Stimulated activated CD8-positive, alpha-beta memory T cell treated with anti-CD3 and anti-CD28 coated beads, Interleukin-15, amount 100 ng/mL, for 1 hour (primary cell): Measurements from ENCODE around the gene CARM1.
"Not testable (repeated sequence)": the region's sequence is repeated elsewhere in the genome, so short reads cannot be mapped to it uniquely, and the experiment has no call there.

Experiments used
- DNase-seq: peaks from one replicate; pipeline ENCODE4 v3.0.0-alpha.2; 2020; ENCODE audit warnings: low read depth

Gene CARM1

DNA sequence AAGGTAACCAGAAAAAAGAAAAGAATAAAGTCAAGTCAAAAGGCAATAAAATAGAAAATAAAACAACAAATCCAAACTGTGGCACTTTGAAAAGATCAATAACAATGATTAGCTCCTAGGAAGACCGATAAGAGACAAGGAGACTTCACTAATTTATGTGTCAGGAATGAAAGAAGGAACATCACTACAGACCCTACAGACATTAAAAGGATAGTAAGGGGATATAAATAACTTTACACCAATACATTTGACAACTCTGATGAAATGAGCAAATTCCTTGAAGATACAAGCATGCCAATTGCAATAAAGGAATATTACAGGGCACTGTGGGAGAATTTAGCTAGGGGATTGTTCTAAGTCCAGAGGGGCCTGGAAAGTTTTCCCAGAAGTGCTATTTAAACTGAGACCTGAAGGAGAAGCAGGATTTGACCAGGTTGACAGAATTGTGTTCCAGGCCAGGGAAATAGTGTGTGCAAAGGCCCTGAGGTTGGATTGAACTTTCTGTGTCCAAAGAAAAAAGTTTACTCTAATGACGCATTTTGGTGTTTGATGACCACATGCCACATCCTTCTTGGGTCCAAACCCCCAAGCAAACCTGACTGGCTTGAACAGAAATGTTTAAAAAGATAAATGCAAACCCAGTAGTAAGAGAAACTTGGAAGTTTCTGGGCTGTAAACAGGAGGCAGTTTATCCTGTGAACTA lies 24.7 kb upstream of the CARM1 start:
- no peak for DNase-seq

DNA sequence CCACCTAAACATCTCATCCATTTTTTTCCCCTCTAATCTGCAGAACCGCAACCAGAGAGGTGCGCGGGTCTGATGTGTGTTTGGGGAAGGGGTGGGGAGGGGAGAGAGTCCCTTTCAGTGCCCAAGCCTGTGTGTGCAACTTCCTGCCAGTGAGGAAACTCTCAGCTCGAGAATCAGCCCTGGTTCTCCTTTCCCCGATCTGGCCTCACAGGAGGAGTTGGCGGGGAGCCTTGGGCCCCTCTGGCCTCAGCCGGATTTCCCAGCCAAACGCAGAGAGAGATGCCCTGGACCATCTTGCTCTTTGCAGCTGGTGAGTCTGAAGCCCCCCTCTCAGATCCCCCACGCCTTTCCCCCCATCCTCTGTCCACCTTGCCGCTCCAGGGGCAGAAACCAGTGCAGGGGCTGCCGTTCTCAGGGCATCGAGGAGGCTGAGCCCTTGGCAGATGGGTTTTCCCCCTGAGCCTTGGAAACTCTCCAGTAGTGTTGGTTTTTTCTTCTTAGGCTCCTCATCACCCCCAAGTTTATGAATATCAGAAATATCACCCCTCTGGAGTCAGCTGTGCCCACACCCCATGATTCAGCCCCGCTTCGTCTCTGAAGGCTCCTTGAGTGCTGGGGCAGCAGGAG lies 23.0 kb upstream of the CARM1 start, which contains the start of gene C19orf38:
C19orf38 (plus strand) TSS at position 186 of the 627 bp plus-strand sequence; CDS start at position 280, 94 bp downstream.
- no peak for DNase-seq

DNA sequence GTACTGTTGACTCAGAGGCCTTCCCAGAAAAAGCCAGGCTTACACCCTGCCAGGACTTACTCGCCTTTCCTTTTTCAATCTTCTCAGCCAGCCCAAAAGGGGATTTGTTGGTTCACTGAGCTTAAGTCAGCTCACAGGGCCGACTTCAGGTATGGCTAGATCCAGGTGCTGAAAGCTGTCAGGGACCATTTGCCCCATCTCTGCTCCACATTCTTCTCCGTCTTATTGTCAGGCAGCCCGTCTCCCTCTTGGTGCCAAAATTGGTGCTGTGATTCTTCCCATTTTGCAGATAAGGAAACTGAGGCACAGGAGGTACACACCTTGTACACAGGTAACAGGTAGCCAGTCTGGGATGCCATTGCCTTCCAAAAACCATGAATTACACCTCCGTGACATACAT lies 20.7 kb upstream of the CARM1 start:
- no peak for DNase-seq

DNA sequence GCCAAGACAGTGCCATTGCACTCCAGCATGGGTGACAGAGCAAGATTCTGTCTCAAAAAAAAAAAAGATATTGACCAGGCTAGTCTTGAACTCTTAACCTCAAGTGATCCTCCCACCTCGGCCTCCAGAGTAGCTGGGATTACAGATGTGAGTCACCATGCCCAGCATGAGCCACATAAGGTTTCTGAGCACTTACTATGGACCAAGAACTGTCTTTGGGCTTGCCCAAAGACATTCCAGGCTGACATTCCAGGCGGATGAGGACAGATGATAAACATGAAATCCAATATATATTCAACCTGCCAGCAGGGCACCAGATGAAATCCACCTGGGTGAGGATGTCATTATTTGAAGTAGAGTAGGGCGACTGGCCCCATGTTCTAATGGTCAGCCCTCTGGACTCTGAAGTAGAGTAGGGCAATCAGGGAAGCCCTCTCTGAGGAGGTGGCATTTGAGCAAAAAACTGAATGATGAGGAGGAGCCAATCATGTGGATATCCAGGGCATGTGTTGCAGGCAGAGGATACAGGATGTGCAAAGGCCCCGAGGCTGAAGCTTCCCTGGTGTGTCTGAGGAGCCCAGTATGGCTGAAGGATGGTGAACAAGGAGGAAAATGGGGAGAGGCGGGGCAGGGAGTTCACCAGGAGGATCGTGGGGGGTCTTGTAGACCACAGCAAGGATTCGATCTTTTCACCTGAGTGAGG lies 19.1 kb upstream of the CARM1 start:
- DNase-seq = no peak

DNA sequence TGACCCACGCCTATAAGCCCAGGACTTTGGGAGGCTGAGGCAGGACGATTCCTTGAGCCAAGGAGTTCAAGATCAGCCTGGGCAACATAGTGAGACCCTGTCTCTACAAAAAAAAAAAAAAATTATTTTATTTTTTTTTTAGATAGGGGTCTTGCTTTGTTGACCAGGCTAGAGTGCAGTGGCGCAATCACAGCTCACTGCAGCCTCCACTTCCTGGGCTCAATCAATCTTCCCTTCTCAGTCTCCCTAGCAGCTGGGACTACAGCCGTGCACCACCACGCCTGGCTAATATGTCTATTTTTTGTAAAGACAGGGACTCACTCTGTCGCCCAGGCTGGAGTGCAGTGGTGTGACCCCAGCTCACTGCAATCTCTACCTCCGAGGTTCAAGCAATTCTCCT lies 18.4 kb upstream of the CARM1 start:
- DNase-seq = no peak

DNA sequence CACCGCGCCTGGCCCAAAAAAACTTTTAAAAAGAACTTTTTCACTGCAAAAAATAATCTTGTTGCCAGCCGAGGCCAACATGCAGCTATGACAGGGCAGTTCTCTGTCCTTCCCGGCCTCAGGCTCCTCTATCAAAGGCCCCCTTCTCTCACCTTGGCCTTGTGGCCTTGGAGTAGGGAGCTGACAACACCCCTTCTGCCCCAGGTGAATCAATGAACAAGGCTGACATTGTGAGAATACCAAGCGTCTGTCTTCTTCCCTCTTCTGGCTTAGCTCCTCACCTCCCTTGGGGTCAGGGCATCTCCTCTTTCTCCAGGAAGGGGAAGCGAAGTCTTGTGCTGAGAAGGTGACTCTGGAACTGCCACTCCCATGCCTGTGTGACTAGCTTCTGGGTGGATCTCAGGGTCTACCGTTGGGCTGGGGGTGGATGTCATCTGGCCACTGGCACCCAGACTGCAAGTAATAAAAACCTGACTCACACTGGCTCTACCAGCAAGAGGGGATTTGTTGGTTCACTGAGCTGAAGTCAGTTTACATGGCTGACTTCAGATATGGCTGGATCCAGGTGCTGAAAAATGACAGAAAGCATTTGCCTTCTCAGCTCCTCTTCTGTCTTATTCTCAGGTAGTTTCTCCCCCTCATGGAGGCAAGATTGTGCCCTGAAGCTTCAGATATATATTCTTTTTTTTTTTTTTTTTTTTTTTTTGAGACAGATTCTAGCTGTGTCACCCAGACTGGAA lies 16.8 kb upstream of the CARM1 start:
- no peak for DNase-seq

DNA sequence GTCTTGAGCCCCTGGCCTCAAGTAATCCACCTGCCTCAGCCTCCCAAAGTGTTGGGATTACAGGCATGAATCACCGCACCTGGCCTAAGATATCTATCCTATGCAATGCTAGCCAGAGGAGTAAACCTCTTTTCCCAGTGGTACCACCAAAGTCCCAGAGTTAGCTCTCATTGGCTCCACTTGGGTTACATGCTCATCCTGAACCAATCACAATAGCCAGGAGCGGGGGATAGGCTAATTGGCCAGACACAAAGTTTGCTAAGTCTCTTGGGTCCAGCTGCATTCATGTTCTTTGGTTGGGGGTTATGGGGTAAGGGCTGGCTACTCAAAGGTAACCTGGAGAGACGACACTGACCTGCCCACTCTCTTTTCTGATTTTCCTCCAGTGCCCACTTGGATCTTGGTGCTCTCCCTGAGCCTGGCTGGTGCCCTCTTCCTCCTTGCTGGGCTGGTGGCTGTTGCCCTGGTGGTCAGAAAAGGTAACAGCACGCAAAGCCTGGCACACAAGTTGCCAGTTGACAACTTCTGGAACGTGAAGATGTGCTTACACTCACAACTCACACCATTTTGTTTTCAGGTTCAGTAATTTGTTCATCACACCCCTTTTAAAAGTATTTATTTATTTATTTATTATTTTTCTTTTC lies 15.4 kb upstream of the CARM1 start:
- DNase-seq = no peak

DNA sequence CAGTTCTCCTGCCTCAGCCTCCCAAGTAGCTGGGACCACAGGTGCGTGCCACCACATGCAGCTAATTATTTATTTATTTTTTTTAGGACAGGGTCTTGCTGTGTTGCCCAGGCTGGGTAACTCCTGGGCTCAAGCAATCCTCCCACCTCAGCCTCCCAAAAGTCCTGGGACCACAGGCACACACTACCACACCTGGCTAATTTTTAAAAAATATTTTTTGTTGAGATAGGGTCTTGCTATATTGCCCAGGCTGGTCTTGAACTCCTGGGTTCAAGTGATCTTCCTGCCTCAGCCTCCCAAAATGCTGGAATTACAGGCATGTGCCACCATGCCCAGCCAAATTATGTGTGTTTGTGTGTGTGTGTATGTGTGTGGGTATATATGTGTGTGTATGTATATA lies 14.5 kb upstream of the CARM1 start:
- DNase-seq = not testable (repeated sequence)

DNA sequence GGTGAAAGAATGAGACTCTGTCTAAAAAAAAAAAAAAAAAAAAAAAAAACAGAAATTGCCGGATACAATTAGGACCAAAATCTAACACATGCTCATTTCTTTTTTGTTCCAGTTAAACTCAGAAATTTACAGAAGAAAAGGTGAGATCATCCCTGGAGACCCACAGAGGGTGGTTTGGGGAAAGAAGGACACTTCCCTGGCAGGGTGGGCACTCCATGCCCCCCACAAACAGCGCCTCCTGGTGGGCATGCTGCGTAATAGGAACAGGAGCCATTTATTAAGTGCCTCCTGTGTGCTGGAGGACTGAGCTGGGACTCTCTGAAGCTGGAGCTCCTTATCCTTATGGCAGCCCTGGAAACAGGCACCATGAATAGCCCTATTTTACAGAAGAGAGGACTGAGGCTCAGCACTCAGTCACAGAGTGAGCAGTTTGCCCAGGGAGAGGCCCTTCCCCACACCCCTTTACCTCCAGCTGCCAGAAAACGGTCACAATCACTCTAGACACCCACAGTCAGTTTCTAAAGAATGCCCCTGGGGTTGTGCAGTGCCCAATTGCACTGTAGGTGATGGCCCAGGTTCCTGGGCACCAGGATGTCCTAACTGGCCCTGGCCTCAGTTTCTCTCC lies 13.0 kb upstream of the CARM1 start:
- no peak for DNase-seq

DNA sequence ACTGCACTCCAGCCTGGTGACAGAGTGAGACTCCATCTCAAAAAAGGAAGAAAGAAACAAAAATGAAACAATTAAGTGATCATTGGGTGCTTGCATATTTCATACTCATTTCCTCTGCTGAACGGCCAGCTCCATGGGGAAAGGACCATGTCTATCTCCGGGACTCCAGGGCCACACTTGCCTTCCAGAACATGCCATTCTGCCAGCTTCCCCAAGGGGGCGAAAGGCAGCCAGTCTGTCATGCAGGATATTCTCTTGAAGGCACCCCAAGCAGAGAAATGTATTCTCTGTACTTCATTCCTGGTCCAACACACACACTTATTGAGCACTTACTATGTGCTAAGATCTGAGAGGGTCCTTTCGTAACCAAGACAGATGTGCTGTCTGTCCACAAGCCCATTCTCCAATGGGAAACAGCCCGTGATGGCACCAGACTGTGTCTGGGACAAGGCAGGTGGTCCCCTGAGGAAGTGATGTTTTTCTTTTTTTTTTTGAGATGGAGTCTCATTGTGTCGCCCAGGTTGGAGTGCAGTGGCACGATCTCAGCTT lies 10.2 kb upstream of the CARM1 start:
- no peak for DNase-seq

DNA sequence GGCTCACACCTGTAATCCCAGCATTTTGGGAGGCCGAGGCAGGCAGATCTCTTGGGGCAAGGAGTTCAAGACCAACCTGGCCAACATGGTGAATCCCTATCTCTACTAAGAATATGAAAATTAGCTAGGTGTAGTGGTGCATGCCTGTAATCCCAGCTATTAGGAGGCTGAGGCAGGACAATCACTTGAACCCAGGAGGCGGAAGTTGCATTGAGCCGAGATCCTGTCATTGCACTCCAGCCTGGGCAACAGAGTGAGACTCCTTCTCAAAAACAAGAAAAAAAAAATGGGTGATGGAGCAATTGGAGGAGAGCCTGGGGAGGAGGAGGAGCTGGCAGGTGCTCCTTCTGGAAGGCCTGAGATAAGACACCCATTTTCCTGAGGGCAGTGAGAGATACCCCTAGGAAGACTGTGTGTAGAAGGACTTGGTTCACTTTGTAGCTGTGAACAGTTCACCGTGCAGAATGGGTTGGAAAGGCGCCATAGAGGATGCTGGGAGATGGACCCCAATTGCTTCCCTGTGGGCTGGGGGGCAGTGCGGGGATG lies 8.7 kb upstream of the CARM1 start:
- no peak for DNase-seq

DNA sequence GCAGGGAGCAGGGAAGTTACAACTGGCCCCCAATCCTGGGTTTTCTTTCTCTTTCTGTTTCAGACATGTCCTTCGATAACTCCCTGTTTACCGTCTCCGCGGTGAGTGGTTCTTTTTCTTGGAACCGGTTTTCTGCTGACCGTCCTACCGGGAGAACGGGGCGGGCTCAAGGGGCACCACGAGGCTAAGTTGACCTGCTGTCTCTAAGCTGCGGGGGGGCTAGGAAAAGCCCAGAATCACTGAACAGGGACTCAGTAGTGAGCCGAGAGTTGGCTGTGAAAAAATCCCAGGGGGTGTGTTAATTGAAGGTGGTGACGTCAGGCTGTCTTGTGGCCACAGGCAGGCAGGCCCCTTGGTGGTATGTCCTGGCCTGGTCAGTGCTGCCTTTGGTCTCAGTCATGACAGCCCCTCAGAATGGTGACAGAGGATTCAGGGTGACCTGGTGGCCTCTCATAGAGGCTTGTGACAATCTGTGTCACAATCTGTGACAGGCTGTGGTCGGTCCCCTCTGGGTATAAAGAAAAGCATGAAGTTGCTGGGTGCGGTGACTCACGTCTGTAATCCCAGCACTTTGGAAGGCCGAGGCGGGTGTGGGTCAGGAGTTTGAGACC lies 8.1 kb upstream of the CARM1 start:
- DNase-seq = no peak

DNA sequence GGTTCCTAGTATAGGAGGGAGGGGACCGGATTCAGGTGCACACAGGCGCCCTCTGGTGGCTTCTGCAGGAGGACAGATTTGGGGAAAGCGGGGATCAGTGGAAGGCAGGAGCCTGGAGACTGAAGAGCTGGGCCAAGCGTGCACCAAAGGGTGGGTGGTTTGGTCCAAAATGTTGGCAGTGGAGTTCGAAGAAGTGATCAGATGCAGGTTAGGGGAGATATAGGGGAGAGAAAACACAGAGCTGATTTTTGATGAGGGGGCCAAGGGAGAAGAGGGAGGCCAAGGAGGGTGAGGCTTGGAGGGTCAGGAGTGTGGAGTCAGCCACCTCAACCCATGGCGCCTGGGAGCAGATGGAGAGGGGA lies 6.8 kb upstream of the CARM1 start:
- peak; percentile 66 for DNase-seq

DNA sequence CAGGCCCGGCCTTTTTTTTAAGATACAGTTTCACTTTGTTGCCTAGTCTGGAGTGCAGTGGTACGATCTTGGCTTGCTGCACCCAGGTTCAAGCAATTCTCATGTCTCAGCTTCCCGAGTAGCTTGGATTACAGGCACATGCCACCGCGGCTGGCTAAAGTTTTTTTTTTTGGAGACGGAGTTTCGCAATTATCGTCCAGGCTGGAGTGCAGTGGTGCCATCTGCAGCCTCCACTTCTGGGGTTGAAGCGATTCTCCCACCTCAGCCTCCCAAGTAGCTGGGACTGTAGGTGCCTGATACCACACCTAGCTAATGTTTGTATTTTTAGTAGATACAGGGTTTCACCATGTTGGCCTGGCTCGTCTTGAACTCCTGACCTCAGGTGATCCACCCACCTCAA lies 4.9 kb upstream of the CARM1 start:
- DNase-seq = no peak

DNA sequence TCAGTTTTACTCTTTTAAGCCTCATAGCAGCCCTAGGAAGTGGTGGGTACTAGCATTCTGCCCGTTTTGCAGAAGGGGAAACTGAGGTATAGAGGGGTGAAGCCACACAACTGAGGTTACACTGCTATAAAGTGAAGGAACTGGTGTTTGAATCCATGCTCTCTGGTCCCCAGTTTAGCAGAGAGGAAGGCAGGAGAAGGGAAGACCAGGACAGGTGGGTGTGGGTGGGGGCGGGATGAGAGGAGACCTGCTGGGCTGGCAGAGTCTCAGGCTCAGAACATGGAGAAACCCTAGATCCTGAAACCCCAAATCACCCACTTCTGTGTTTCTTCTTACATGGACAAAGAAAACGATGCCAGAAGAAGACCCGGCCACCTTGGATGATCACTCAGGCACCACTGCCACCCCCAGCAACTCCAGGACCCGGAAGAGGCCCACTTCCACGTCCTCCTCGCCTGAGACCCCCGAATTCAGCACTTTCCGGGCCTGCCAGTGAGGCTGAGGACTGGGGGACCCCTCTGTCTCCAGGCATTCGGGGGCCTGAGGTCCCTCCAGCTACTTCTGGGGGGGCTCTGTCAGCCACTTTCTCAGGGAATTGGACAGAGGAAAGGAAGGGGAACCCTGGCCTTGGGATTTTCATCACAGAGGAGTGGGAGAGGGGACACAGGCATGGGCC lies 2.3 kb upstream of the CARM1 start:
- no peak for DNase-seq

DNA sequence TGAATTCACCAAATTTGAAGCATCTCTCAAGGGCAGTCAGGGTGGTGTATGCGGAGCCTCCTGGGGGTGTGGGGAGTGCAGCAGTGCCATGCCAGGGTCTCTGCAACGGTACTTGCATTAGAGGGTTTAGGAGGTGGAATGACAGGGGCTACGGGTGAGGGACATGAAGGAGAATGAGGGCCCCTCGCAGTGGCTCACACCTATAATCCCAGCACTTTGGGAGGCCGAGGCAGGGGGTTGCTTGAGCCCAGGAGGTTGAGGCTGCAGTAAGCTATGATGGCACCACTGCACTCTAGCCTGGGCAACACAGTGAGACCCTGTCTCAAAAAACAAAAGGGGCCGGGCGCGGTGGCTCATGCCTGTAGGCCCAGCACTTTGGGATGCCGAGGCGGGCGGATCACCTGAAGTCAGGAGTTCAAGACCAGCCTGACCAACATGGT lies 1.5 kb upstream of the CARM1 start:
- not testable (repeated sequence) for DNase-seq

DNA sequence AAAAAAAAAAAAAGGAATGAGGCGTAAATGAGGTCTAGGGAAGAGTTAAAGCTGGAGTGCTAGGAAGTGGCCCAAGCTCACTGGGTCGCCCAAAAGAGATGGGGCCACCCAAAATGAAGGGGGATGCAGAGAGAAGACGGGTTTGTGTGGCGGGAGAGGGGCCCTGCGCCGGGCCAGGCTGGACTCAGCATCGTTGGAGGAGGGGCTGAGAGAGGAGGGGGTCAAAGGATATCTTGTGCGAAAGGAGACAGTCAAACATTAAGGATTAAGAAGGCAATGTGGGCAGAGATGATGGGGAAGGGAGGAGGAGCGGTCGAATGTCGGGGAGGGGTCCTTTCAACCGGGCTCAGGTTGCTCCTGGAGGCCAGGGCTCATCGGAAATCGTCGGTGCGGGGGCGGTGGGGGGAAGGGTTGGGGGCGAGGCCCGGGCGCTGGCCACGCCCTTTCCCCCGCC lies 825 bp upstream of the CARM1 start:
- DNase-seq = no peak

DNA sequence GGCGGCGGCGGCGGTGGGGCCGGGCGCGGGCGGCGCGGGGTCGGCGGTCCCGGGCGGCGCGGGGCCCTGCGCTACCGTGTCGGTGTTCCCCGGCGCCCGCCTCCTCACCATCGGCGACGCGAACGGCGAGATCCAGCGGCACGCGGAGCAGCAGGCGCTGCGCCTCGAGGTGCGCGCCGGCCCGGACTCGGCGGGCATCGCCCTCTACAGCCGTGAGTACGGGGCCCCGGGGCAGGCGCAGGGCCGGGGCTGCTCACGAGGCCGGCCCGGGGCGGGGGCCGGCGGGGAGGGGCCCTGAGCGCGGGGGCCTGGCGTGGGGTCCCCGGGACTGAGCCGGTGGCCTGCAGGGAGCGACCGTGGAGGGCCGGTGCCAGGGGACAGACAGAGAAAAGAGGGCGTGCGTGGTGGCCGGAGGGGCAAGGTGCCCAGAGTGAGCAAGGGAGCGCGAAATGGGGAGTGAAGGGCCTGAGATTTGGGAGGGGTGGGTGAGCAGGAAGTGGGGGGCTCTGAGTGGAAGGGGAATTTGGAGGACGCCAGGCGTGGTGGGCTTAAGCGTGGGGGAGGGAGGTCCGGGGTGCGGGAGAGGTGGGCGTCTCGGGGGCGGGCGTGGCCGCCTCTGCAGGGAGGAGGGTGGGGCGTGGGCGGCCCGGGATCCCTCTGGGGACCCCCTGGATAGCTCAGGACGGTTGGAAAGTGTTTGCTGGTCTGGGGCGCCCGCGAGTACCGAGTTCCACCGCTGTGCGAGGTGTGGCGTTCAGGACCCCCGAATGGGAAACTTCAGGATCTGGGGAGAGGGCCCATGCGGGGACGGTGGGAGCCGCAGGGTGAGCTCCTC lies 575 bp downstream of the CARM1 start:
- no peak for DNase-seq

DNA sequence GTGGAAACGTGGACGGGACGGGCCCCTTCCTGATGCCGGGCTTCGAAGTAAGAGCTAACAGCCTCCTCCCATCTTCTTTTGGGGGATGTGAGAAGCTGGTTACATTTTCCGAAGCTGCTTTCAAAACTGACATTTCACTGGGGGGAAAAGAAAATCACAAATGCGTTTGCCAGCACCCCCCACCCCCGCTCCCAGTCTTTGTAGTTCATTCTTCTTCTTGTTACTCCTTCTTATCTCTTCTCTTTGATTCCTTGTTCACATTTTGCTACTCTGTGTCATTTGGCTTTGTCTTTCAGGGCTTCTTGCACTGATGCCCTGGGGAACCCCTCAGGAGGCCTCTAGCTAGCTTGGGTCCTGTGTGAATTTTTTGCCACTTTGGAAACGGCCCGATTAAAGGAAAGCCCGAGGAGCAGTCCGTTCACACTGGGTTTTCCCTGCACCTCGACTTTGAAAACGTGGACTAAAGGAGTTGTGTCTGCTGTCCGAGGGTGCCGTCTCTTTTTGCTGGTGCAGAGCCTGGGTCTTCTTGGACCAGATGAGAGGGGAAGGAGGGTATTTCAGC lies 1.3 kb downstream of the CARM1 start:
- DNase-seq = no peak
